Chondrocyte (in vitro differentiated cells): ENCODE data around the gene CENPU. TPM values are rescaled to one million over a fixed set of nuclear protein-coding genes. Genes with fewer than 3 reads are reported as not detected.

ENCODE experiments used
- DNase-seq: peaks from one replicate; pipeline ENCODE4 v3.0.0; 2021; ENCODE audit warnings: mixed read lengths, low spot score
- H3K27ac Mint-ChIP-seq: one replicate; pipeline ENCODE4 v1.8.0; 2021; ENCODE audit warnings: mild to moderate bottlenecking, moderate library complexity, mixed read lengths; ENCODE audit not compliant: unreplicated experiment
- H3K27me3 Mint-ChIP-seq: 2 replicates; pipeline ENCODE4 v1.8.0; 2021; ENCODE audit warnings: low read depth, mixed read lengths
- H3K36me3 Mint-ChIP-seq: 2 replicates; pipeline ENCODE4 v1.8.0; 2021; ENCODE audit warnings: low read depth, mixed read lengths
- H3K4me1 Mint-ChIP-seq: 2 replicates; pipeline ENCODE4 v1.8.0; 2021; ENCODE audit warnings: low read depth, mild to moderate bottlenecking, mixed read lengths
- H3K4me3 Mint-ChIP-seq: one replicate; pipeline ENCODE4 v1.8.0; 2021; ENCODE audit warnings: mild to moderate bottlenecking, moderate library complexity, mixed read lengths; ENCODE audit not compliant: unreplicated experiment
- H3K9me3 Mint-ChIP-seq: 2 replicates; pipeline ENCODE4 v1.8.0; 2021; ENCODE audit warnings: low read depth, mixed read lengths
- total RNA-seq: library from RNA; stranded (reverse); gene quantifications from 3 replicates; pipeline ENCODE4 v1.2.1, GENCODE V29; 2021
- TF ChIP-seq, protein P1 (sequence below): fragments of 200-600 bp; sonication (generic); IDR thresholded peaks from 2 replicates; pipeline ENCODE4 v1.5.0; 2021; ENCODE audit warnings: antibody characterized with exemption, mild to moderate bottlenecking, moderate library complexity

CENPU gene
- total RNA-seq, 1 donor from 2014 or later: 5.7 TPM

DNA sequence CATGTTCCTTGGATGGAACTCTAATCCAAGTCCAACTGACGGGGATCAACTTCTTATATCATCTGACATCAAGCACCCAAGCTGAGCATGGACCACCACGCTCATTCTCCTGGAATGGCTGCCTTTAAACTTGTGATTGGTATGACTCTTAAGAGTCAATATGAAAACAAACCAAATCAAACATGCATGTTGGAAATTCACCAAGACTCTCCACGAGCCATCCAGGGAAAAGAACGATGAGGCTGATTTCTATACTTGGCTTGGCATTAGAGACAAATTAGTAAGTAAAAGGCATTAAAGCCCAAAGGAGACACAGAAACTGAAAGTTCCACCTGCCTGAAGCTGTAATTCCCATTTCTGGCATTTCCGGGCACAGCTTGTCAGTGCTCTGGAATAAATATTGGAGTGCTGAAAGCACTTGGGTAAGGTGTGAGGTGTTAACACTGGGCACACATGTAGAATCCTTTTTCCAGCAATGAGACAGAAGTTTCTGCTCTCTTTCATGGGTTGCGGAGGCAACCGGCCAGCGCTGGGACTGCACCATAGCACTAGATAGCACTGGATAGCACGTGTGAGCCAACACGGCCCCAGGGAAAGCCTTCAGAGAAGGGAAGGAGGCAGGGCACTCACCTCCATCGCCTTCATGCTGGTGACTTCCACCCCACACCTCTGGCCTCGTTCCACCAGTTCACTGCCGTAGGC lies 42.1 kb upstream of the CENPU start:
- TF ChIP-seq, protein P1, sequence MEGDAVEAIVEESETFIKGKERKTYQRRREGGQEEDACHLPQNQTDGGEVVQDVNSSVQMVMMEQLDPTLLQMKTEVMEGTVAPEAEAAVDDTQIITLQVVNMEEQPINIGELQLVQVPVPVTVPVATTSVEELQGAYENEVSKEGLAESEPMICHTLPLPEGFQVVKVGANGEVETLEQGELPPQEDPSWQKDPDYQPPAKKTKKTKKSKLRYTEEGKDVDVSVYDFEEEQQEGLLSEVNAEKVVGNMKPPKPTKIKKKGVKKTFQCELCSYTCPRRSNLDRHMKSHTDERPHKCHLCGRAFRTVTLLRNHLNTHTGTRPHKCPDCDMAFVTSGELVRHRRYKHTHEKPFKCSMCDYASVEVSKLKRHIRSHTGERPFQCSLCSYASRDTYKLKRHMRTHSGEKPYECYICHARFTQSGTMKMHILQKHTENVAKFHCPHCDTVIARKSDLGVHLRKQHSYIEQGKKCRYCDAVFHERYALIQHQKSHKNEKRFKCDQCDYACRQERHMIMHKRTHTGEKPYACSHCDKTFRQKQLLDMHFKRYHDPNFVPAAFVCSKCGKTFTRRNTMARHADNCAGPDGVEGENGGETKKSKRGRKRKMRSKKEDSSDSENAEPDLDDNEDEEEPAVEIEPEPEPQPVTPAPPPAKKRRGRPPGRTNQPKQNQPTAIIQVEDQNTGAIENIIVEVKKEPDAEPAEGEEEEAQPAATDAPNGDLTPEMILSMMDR: no peak
- Mint-ChIP-seq H3K4me3 (no peak overlapping the region), H3K9me3 (no peaks in the 10 kb centered on the region), H3K36me3 (peaks cover 12% of the 10 kb centered on the region), H3K27me3 (no peaks in the 10 kb centered on the region), H3K4me1 (no peaks in the 10 kb centered on the region), H3K27ac (no peak overlapping the region)
- DNase-seq: no peak

GRCh38 chr4:184774152-184774551 lies 40.3 kb upstream of the CENPU start:
- no peaks in the 10 kb centered on the region for H3K4me1 Mint-ChIP-seq
- no peak for DNase-seq
- no peak overlapping the region for H3K4me3 Mint-ChIP-seq
- no peak overlapping the region for H3K27ac Mint-ChIP-seq
- H3K36me3 Mint-ChIP-seq: peaks cover 15% of the 10 kb centered on the region
- H3K27me3 Mint-ChIP-seq: no peaks in the 10 kb centered on the region
- TF ChIP-seq, protein P1: no peak
- no peaks in the 10 kb centered on the region for H3K9me3 Mint-ChIP-seq

DNA sequence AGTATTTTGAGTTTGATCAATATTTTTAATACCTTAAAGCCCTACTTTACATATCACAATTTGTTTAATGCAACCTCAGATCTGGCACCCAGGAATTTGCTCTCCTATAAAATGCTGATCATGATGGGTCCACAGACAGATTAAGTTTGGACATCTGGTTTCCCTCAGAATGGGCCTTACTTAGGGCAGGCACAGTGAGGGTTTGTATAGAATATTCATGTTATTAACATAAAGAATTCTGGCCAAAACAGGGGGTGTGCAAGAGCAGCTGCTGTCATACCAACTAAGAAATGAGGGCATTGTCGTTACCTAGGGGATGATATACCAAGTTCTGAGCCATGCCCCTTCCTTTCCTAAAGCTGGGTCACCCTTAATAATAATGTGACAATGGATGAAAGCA lies 37.5 kb upstream of the CENPU start:
- no peaks in the 10 kb centered on the region for H3K4me1 Mint-ChIP-seq
- TF ChIP-seq, protein P1: no peak
- H3K9me3 Mint-ChIP-seq: no peaks in the 10 kb centered on the region
- H3K27ac Mint-ChIP-seq: no peak overlapping the region
- H3K36me3 Mint-ChIP-seq: peaks cover 24% of the 10 kb centered on the region
- no peak for DNase-seq
- no peak overlapping the region for H3K4me3 Mint-ChIP-seq
- H3K27me3 Mint-ChIP-seq: no peaks in the 10 kb centered on the region

DNA sequence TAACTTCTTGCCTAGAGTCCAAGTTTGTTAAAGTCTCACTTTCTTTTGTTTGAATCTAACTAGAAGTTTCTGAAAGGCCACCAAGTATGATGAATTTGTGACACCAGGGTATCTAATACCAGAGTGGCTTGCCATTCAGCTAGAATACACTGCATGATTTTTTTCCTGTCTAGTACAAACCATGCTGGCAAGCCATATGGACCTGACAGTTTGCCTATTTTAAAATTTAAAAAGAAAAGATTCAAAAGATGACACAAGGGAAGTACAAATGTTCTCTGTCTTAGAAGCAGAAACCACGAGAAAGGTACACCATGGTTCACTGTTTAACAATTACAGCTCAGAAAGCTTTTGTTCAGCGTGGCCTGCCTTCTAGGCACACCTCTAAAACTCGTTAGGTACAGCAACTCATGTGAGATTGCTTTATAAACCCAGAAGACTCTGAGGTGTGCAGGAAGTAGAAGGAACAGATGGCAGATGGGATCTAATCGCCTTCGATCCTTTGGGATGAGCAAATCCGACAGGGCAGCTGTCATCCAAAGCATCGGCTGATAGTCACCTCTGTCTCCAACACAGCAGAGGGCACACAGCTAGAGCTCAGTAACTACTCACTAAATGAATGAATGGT lies 35.4 kb upstream of the CENPU start:
- Mint-ChIP-seq H3K27ac (no peak overlapping the region), H3K4me1 (no peaks in the 10 kb centered on the region), H3K27me3 (no peaks in the 10 kb centered on the region), H3K4me3 (no peak overlapping the region), H3K9me3 (no peaks in the 10 kb centered on the region), H3K36me3 (peaks cover 42% of the 10 kb centered on the region)
- no peak for DNase-seq
- TF ChIP-seq, protein P1: no peak

- Mint-ChIP-seq H3K27ac (no peak overlapping the region), H3K36me3 (peaks cover 42% of the 10 kb centered on the region), H3K4me1 (peaks cover 3% of the 10 kb centered on the region), H3K4me3 (no peak overlapping the region), H3K9me3 (no peaks in the 10 kb centered on the region), H3K27me3 (no peaks in the 10 kb centered on the region)
- no peak for DNase-seq
- TF ChIP-seq, protein P1: no peak
These were observed 34.4 kb upstream of the CENPU start for GRCh38 chr4:184768296-184768695.
